CD4-positive, alpha-beta T cell treated with Interleukin-6 at 100 ng/mL for 8 hours (primary cell): ENCODE data around the gene UQCRC1.
"Not testable (repeated sequence)": the region's sequence is repeated elsewhere in the genome, so short reads cannot be mapped to it uniquely, and the experiment has no call there.

Experiments
- DNase-seq: peaks from one replicate; pipeline ENCODE4 v3.0.0-alpha.2; 2020; ENCODE audit warnings: mixed read lengths, low spot score

Gene UQCRC1

DNA sequence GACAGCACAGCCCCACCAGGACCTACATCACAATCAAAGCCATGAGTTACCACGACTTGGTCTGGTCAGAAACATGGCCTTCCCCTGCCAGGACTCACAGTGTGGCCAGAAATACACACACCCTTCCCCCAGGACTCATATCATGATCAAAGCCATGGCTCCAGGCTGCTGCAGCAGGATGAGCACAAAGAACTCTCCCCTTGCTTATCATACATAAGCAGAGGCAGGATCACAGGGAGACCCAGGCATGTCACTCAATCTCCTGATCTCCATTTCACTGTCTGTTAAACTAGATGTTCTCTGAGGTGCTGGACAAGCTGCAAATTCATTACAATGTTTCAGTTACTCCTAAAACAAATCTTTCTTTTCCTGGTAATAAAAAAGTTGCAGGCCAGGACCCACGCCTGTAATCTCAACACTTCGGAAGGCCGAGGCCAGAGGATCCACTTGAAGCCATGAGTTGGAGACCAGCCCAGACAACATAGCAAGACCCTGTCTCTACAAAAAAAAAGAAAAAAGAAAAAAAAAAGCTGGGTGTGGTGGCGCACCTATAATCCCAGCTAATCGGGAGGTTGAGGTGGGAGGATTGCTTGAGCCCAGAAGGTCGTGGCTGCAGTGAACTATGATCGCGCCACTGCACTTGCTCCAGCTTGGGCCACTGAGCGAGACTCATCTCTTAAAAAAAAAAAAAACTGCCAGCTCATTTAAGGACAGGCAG is 54.1 kb downstream of the UQCRC1 start:
- DNase-seq, result no peak

DNA sequence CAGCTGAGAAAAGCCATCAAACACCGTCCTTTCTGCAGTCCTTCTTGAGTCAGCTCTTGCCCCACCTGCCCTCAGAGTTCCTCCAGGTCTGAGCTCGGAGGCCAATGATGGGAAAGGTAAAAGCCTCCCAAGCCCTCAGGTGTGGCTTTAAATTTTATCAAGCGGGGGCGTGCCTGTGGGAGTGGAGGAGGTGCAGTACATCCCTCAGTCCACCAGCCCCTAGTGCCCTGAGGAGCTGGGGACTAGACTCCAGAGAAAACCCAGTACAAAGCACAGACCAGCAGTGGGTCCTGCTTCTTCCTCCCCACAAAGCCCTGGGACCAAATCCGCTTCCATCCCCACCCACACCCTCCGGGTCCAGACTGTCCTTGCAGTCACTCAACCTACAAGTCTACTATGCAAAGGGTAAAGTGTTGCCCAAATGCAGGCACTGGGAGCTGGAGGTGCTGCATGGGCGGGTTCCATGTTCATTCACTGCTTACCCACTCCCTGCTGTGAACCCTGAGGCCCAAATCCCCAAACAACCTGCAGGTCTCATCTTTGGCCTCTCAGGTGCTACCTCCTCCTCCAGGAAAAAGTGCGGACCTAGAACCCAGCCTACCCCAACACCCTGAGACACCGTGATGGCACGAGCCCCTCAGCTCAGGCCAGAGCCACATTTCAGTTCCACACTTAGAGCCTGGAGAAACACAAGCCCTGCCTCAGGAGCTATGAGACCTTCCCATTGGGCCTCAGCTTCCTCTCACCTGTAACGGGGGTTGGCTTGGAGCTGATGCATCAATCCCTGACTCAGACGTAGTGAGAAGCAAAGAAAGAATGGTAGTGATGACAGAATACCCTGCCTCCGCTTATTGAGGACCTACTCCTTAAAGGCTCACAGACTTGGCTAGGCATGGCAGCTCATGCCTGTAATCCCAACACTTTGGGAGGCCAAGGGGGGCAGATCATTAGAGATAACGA is 55.3 kb downstream of the UQCRC1 start:
- DNase-seq, result no peak

DNA sequence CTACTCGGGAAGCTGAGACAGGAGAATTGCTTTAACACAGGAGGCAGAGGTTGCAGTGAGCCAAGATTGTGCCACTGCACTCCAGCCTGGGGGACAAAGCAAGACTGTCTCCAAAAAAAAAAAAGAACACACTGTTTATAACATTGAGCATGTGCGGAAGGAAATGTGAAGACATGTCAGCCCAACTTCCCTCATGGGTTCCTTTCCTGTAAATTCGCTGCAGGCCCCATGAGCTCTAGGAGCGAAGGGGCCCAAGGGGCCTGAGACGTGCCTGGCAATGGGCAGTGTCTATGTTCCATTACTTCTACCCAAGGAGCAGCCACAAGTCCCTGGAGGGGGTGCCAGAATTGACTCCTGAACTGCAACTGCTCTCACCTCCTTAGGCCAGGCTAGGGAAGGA is 56.1 kb downstream of the UQCRC1 start:
- no peak for DNase-seq

DNA sequence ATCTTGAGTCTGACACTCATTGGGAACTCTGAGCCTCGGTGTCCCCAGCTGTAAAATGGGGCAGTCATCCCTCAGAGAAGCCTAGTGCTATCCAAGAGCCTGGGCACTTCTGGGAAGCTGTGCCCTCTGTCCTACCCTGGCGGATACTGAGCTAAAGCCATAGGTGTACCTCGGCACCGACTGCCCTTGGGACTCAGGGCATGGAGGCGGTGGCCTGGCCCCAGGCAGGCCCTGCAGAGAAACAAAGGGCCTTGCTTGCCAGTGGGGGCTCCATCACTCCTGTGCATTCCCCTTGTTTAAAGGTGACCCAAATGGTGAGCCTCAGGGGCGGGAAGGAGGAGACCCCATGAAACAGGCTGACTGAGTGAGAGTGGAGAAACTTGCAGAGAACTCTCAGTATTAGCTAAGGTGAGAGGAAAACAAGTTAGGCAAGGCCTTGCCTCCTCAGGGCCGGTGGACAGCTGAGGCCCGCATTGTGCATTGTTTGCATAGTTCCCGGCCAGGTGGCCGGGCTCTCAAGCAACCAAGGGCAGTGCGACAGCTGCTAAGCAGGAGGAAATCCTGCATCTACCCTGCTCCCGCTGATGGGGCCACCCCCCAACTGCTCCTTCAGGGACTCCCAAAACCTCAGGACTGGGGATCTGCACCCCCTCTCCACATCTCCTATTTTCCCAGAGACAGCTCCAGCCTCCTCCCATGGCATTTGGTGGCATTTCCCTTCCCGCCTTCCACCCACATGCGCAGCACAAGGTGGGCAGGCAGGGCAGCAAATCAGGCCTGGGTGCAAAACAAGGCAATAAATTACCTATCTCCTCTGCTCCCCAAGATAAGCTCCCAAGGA is 57.1 kb downstream of the UQCRC1 start:
- no peak for DNase-seq

DNA sequence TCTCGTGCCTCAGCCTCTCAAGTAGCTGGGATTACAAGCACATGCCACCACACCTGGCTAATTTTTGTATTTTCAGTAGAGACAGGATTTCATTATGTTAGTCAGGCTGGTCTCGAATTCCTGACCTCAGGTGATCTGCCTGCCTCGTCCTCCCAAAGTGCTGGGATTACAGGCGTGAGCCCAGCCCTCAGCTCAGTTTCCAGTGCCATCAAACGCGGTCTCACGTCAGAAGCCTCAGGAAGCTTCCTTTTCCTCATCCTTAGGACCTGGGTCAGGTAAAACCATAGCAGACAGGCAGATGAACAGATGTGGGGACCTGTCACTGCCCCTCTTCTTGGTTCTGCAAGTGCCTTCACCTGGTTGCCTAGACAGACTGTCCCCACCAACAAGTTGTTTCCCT is 57.8 kb downstream of the UQCRC1 start:
- DNase-seq, result not testable (repeated sequence)
